ENCODE results near the gene ATP8A2.
"Not testable (repeated sequence)": the region's sequence is repeated elsewhere in the genome, so short reads cannot be mapped to it uniquely, and the experiment has no call there.

The ATP8A2 gene

GRCh38 chr13:25803641-25804040 is 431.9 kb downstream of the ATP8A2 start:
- TF ChIP-seq POLR2AphosphoS5 (IDR thresholded peaks at IDR 0.05; ENCODE audit: borderline replicate concordance, low read depth, low read length) (no peak), FOXP2 (optimal IDR thresholded peaks at IDR 0.05; ENCODE audit: control extremely low read depth, extremely low read length, insufficient read depth) (no peak), EZH2 (IDR thresholded peaks at IDR 0.05) (no peak)
- no peaks in the 10 kb centered on the region for H3K36me3 ChIP-seq (ENCODE audit: insufficient read depth, low read length)
- H3K9me3 ChIP-seq (ENCODE audit: low read depth, low read length), result no peaks in the 10 kb centered on the region
- no peak overlapping the region for H3K27ac ChIP-seq
- no peak overlapping the region for H3K4me3 ChIP-seq
- DNase-seq (ENCODE audit: low read depth, low spot score), result no peak
- no peak overlapping the region for H3K9ac ChIP-seq (ENCODE audit: insufficient read length)

DNA sequence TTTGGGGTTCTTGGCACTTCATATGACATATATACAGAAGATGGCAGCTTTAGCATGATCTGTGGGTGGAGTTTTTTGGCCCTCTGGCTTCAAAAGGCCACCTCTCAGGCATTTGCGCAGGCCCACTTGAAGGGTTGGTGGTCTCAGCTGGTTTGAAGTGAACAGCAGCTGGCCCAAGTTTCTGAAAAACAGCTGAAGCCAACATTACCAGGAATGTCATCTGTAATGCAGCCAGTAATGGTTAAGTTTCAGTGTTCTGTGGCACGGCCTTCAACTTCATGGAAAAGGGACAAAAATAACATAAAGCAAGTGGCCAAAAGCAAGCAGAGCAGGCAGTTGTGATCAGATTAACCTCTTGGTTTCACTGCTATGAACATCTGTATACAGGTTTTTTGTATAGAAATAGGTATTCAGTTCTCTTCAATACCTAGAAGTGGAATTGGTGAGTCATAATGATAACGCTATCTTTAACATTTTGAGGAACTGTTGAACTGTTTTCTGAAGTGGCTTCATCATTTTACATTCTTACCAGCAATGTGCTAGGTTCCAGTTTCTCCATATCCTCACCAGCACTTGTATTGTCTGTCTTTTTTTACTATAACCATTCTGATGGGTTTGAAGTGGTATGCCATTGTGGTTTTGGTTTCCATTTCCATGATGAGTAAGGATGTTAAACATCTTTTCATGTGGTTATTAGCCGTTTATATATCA is 434.6 kb downstream of the ATP8A2 start:
- Histone ChIP-seq H3K36me3 (ENCODE audit: insufficient read depth, low read length) (no peaks in the 10 kb centered on the region), H3K9ac (ENCODE audit: insufficient read length) (no peak overlapping the region), H3K9me3 (ENCODE audit: low read depth, low read length) (no peaks in the 10 kb centered on the region), H3K27ac (no peak overlapping the region), H3K4me3 (no peak overlapping the region)
- DNase-seq (ENCODE audit: low read depth, low spot score), result no peak
- TF ChIP-seq POLR2AphosphoS5 (IDR thresholded peaks at IDR 0.05; ENCODE audit: borderline replicate concordance, low read depth, low read length) (no peak), FOXP2 (optimal IDR thresholded peaks at IDR 0.05; ENCODE audit: control extremely low read depth, extremely low read length, insufficient read depth) (no peak), EZH2 (IDR thresholded peaks at IDR 0.05) (no peak)

DNA sequence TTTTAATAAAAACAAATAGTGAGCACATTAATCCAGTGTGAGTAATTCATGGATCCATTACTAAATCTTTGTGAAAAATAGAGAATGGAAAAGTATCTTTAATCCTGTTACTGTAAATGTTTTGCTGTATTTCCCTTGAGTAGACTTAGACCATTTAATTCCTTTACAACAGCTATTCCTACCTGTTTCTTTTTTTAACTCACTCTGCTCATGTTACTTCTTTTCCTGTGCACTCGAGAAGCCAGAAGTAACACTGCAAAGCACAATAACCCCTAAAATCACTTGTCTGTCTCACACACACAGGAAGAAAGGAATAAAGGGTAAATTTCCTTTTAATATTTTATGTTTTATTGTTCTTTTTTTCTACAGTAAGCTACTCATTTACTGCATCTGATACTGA is 435.8 kb downstream of the ATP8A2 start:
- DNase-seq (ENCODE audit: low read depth, low spot score), result no peak
- no peak for TF ChIP-seq POLR2AphosphoS5 (IDR thresholded peaks at IDR 0.05; ENCODE audit: borderline replicate concordance, low read depth, low read length)
- TF ChIP-seq EZH2 (IDR thresholded peaks at IDR 0.05), result no peak
- TF ChIP-seq FOXP2 (optimal IDR thresholded peaks at IDR 0.05; ENCODE audit: control extremely low read depth, extremely low read length, insufficient read depth), result no peak
- H3K4me3 ChIP-seq, result no peak overlapping the region

GRCh38 chr13:25811506-25811905 is 439.7 kb downstream of the ATP8A2 start:
- H3K9ac ChIP-seq (ENCODE audit: insufficient read length), result no peak overlapping the region
- no peak for DNase-seq (ENCODE audit: low read depth, low spot score)
- no peak overlapping the region for H3K27ac ChIP-seq
- H3K4me3 ChIP-seq, result no peak overlapping the region
- TF ChIP-seq POLR2AphosphoS5 (IDR thresholded peaks at IDR 0.05; ENCODE audit: borderline replicate concordance, low read depth, low read length) (no peak), FOXP2 (optimal IDR thresholded peaks at IDR 0.05; ENCODE audit: control extremely low read depth, extremely low read length, insufficient read depth) (no peak), EZH2 (IDR thresholded peaks at IDR 0.05) (no peak)
- H3K9me3 ChIP-seq (ENCODE audit: low read depth, low read length), result no peaks in the 10 kb centered on the region
- no peaks in the 10 kb centered on the region for H3K36me3 ChIP-seq (ENCODE audit: insufficient read depth, low read length)

More for the DNA sequence above, 435.8 kb downstream of the ATP8A2 start:
- Histone ChIP-seq H3K27ac (no peak overlapping the region), H3K9me3 (ENCODE audit: low read depth, low read length) (no peaks in the 10 kb centered on the region), H3K36me3 (ENCODE audit: insufficient read depth, low read length) (no peaks in the 10 kb centered on the region), H3K9ac (ENCODE audit: insufficient read length) (no peak overlapping the region)

GRCh38 chr13:25816239-25816638 is 444.5 kb downstream of the ATP8A2 start:
- Histone ChIP-seq H3K27ac (no peak overlapping the region), H3K36me3 (ENCODE audit: insufficient read depth, low read length) (no peaks in the 10 kb centered on the region), H3K9ac (ENCODE audit: insufficient read length) (no peak overlapping the region), H3K9me3 (ENCODE audit: low read depth, low read length) (no peaks in the 10 kb centered on the region), H3K4me3 (no peak overlapping the region)
- TF ChIP-seq EZH2 (IDR thresholded peaks at IDR 0.05) (no peak), FOXP2 (optimal IDR thresholded peaks at IDR 0.05; ENCODE audit: control extremely low read depth, extremely low read length, insufficient read depth) (no peak), POLR2AphosphoS5 (IDR thresholded peaks at IDR 0.05; ENCODE audit: borderline replicate concordance, low read depth, low read length) (no peak)
- no peak for DNase-seq (ENCODE audit: low read depth, low spot score)

DNA sequence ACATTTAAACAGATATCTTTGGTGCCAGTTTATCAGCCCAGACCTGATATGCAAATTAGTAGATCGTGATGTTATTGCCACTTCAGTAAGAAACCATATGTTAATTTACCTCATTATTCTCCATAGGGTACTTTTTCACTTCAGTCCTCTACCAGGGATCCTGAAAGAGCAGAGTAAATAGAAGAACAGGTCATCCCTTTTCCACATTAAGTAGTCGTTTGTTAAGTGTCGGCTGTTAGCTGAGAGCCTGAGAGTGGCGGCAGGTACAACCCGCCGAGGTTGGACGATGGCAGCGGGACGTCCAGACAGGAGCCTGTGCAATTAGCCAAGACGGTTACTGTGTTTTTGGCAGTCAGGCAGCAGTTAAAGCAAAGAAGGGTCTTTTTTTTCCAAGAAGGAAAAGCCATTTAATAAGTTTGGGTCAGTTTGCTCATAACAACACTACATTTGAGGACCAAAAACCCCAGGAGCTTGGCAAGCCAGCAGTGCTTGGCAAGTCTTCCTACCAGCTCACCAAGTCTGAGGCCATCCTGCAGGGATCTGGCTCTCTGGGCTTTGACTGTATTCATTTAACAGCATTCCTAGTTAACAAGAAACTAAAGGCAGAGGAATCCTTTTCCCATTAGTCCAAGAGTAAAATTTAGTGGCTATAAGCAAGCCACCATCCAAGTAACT is 448.2 kb downstream of the ATP8A2 start:
- H3K27ac ChIP-seq, result no peak overlapping the region
- H3K4me3 ChIP-seq, result no peak overlapping the region
- H3K9ac ChIP-seq (ENCODE audit: insufficient read length), result no peak overlapping the region
- no peak for DNase-seq (ENCODE audit: low read depth, low spot score)
- H3K36me3 ChIP-seq (ENCODE audit: insufficient read depth, low read length), result no peaks in the 10 kb centered on the region
- no peaks in the 10 kb centered on the region for H3K9me3 ChIP-seq (ENCODE audit: low read depth, low read length)
- TF ChIP-seq FOXP2 (optimal IDR thresholded peaks at IDR 0.05; ENCODE audit: control extremely low read depth, extremely low read length, insufficient read depth) (no peak), POLR2AphosphoS5 (IDR thresholded peaks at IDR 0.05; ENCODE audit: borderline replicate concordance, low read depth, low read length) (no peak), EZH2 (IDR thresholded peaks at IDR 0.05) (no peak)

GRCh38 chr13:25821776-25822175 is 450.0 kb downstream of the ATP8A2 start:
- no peak overlapping the region for H3K9ac ChIP-seq (ENCODE audit: insufficient read length)
- peak overlapping the region; percentile 89 for H3K27ac ChIP-seq
- DNase-seq (ENCODE audit: low read depth, low spot score), result peak; percentile 93
- peak overlapping the region; percentile 15; the same call in 1 of the 2 replicates for H3K4me3 ChIP-seq
- no peak for TF ChIP-seq FOXP2 (optimal IDR thresholded peaks at IDR 0.05; ENCODE audit: control extremely low read depth, extremely low read length, insufficient read depth)
- no peak for TF ChIP-seq EZH2 (IDR thresholded peaks at IDR 0.05)
- TF ChIP-seq POLR2AphosphoS5 (IDR thresholded peaks at IDR 0.05; ENCODE audit: borderline replicate concordance, low read depth, low read length), result no peak
- H3K9me3 ChIP-seq (ENCODE audit: low read depth, low read length), result no peaks in the 10 kb centered on the region
- no peaks in the 10 kb centered on the region for H3K36me3 ChIP-seq (ENCODE audit: insufficient read depth, low read length)

DNA sequence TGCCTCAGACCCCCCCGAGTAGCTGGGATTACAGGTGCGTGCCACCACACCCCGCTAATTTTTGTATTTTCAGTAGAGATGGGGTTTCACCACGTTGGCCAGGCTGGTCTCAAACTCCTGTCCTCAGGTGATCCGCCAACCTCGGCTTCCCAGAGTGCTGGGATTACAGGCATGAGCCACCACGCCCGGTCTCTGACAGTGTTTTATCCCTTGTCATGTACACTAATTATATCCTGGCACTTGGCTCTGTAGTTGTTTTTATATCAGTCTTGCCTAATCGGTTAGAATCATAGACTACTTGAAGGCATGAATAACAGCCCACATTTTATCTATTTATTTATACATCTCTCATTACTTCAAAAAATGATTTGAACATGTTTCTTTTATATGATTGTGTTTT is 455.4 kb downstream of the ATP8A2 start:
- H3K27ac ChIP-seq; DNase-seq (ENCODE audit: low read depth, low spot score); H3K9me3 ChIP-seq (ENCODE audit: low read depth, low read length); H3K4me3 ChIP-seq; H3K9ac ChIP-seq (ENCODE audit: insufficient read length); H3K36me3 ChIP-seq (ENCODE audit: insufficient read depth, low read length): not testable (repeated sequence)
